ENCODE results near the gene RAPGEF1.

GRCh38 chr9:131584858-131585257 lies 155.0 kb downstream of the RAPGEF1 start:
- TF ChIP-seq EP300 (IDR thresholded peaks at IDR 0.05) (no peak), CTCF (IDR thresholded peaks at IDR 0.05) (no peak)

Measured in ovary (tissue), 3 donors.